ENCODE results near the gene MEN1. TPM values are rescaled to one million over a fixed set of nuclear protein-coding genes. Genes with fewer than 3 reads are reported as not detected.

The MEN1 gene
- total and polyA plus RNA-seq, 2 of the 13 experiments (the other 11 are each of a cell fraction or from before 2014, with no cell fraction given) = 20.5 to 27.3 TPM

- TF ChIP-seq TSC22D2 (CRISPR knock-in tag; IDR thresholded peaks at IDR 0.05; ENCODE audit: borderline replicate concordance) (no peak), ZNF629 (CRISPR knock-in tag; conservative IDR thresholded peaks at IDR 0.05) (no peak), ZNF292 (CRISPR knock-in tag; IDR thresholded peaks at IDR 0.05; ENCODE audit: borderline replicate concordance, low read depth) (no peak), RFXAP (CRISPR knock-in tag; IDR thresholded peaks at IDR 0.05; ENCODE audit: borderline replicate concordance) (peak; percentile 93), ZNF251 (CRISPR knock-in tag; IDR thresholded peaks at IDR 0.05) (no peak), HNF4G (IDR thresholded peaks at IDR 0.05; ENCODE audit: borderline replicate concordance, low read depth, low read length) (peak; percentile 33; the same call in 1 of the 2 replicates), HNF4G (CRISPR knock-in tag; IDR thresholded peaks at IDR 0.05; ENCODE audit: borderline replicate concordance, low read depth) (no peak), ARID2 (CRISPR knock-in tag; IDR thresholded peaks at IDR 0.05; ENCODE audit: borderline replicate concordance) (no peak), SYNCRIP (IDR thresholded peaks at IDR 0.05; ENCODE audit: insufficient read depth, low read depth, low read length) (no peak), ZBTB38 (CRISPR knock-in tag; IDR thresholded peaks at IDR 0.05) (no peak)
- TF ChIP-seq, protein P1, sequence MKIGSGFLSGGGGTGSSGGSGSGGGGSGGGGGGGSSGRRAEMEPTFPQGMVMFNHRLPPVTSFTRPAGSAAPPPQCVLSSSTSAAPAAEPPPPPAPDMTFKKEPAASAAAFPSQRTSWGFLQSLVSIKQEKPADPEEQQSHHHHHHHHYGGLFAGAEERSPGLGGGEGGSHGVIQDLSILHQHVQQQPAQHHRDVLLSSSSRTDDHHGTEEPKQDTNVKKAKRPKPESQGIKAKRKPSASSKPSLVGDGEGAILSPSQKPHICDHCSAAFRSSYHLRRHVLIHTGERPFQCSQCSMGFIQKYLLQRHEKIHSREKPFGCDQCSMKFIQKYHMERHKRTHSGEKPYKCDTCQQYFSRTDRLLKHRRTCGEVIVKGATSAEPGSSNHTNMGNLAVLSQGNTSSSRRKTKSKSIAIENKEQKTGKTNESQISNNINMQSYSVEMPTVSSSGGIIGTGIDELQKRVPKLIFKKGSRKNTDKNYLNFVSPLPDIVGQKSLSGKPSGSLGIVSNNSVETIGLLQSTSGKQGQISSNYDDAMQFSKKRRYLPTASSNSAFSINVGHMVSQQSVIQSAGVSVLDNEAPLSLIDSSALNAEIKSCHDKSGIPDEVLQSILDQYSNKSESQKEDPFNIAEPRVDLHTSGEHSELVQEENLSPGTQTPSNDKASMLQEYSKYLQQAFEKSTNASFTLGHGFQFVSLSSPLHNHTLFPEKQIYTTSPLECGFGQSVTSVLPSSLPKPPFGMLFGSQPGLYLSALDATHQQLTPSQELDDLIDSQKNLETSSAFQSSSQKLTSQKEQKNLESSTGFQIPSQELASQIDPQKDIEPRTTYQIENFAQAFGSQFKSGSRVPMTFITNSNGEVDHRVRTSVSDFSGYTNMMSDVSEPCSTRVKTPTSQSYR (CRISPR knock-in tag; IDR thresholded peaks at IDR 0.05; ENCODE audit: borderline replicate concordance) = peak; percentile 77
- TF ChIP-seq, protein P2, sequence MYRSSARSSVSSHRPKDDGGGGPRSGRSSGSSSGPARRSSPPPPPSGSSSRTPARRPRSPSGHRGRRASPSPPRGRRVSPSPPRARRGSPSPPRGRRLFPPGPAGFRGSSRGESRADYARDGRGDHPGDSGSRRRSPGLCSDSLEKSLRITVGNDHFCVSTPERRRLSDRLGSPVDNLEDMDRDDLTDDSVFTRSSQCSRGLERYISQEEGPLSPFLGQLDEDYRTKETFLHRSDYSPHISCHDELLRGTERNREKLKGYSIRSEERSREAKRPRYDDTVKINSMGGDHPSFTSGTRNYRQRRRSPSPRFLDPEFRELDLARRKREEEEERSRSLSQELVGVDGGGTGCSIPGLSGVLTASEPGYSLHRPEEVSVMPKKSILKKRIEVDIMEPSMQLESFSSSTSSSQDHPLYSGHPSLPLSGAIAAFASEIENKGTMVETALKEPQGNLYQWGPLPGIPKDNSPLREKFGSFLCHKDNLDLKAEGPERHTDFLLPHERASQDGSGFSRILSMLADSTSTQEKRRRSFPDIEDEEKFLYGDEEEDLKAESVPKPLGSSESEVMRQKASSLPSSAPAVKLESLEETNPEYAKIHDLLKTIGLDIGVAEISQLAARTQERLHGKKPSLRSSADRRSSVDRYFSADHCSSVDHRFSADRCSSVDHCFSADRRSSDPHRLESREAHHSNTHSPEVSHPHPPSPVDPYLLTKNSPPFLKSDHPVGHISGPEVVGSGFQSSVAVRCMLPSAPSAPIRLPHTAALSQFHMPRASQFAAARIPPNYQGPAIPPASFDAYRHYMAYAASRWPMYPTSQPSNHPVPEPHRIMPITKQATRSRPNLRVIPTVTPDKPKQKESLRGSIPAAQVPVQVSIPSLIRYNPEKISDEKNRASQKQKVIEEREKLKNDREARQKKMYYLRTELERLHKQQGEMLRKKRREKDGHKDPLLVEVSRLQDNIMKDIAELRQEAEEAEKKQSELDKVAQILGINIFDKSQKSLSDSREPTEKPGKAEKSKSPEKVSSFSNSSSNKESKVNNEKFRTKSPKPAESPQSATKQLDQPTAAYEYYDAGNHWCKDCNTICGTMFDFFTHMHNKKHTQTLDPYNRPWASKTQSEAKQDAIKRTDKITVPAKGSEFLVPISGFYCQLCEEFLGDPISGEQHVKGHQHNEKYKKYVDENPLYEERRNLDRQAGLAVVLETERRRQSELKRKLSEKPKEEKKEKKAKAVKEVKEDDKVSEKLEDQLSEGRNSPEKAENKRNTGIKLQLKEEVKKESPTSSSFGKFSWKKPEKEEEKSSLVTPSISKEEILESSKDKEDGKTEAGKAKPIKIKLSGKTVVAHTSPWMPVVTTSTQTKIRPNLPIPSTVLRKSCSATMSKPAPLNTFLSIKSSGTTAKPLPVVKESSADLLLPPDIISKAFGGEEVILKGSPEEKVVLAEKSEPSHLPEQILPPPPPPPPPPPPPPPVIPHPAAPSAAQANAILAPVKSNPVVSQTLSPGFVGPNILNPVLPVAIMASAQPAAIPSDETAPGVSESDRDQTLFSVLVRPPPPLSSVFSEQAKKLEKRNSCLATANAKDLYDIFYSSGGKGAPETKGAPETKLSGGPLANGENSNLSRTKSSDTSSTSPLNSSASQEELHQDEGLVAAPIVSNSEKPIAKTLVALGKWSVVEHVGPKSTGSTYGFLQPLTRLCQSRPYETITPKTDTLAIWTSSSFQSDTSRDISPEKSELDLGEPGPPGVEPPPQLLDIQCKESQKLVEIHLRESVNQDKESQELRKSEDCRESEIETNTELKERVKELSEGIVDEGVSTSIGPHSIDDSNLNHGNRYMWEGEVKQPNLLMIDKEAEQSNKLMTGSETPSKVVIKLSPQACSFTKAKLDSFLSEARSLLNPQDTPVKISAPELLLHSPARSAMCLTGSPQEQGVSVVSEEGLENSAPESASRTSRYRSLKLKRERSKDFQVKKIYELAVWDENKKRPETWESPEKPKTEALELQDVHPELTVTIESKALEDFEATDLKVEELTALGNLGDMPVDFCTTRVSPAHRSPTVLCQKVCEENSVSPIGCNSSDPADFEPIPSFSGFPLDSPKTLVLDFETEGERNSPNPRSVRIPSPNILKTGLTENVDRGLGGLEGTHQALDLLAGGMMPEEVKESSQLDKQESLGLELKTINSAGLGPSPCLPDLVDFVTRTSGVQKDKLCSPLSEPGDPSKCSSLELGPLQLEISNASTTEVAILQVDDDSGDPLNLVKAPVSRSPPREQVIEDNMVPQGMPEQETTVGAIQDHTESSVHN (CRISPR knock-in tag; IDR thresholded peaks at IDR 0.05) = no peak
- TF ChIP-seq, protein P3, sequence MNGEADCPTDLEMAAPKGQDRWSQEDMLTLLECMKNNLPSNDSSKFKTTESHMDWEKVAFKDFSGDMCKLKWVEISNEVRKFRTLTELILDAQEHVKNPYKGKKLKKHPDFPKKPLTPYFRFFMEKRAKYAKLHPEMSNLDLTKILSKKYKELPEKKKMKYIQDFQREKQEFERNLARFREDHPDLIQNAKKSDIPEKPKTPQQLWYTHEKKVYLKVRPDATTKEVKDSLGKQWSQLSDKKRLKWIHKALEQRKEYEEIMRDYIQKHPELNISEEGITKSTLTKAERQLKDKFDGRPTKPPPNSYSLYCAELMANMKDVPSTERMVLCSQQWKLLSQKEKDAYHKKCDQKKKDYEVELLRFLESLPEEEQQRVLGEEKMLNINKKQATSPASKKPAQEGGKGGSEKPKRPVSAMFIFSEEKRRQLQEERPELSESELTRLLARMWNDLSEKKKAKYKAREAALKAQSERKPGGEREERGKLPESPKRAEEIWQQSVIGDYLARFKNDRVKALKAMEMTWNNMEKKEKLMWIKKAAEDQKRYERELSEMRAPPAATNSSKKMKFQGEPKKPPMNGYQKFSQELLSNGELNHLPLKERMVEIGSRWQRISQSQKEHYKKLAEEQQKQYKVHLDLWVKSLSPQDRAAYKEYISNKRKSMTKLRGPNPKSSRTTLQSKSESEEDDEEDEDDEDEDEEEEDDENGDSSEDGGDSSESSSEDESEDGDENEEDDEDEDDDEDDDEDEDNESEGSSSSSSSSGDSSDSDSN (CRISPR knock-in tag; IDR thresholded peaks at IDR 0.05) = peak; percentile 36; the same call in 1 of the 2 replicates
Observed at GRCh38 chr11:64778473-64779298, 31.7 kb downstream of the MEN1 start, which contains the start of gene SF1 (continued).

Measured in HepG2 (cell line).